Activated B cell treated with CpG ODN at 0.5 μM for 24 hours (primary cell): Measurements from ENCODE around the gene COPS3. TPM values are rescaled to one million over a fixed set of nuclear protein-coding genes. Genes with fewer than 3 reads are reported as not detected.

Source experiments
- ATAC-seq: fragments of 200-7000 bp; cut with Tn5 transposase; one replicate; pipeline ENCODE4 v1.10.0; 2021; ENCODE audit warnings: low read depth, mild to moderate bottlenecking, moderate library complexity
- CTCF ChIA-PET: fragments of 350-600 bp; sonication (Branson Sonifier 250); formaldehyde crosslinking; loops from one replicate; lab custom pipeline; 2021; ENCODE audit warnings: antibody characterized with exemption; lab: Charles Lee
- POLR2A ChIA-PET: fragments of 350-600 bp; sonication (Branson Sonifier 250); formaldehyde crosslinking; loops from one replicate; lab custom pipeline; 2021; ENCODE audit warnings: antibody characterized with exemption; lab: Charles Lee
- DNase-seq: peaks from one replicate; pipeline ENCODE4 v3.0.0; 2022
- H3K27ac Mint-ChIP-seq: one replicate; pipeline ENCODE4 v1.8.0; 2020; ENCODE audit warnings: mixed read lengths
- H3K27me3 Mint-ChIP-seq: one replicate; pipeline ENCODE4 v1.8.0; 2021; ENCODE audit warnings: mixed read lengths
- H3K36me3 Mint-ChIP-seq: one replicate; pipeline ENCODE4 v1.8.0; 2021; ENCODE audit warnings: low read depth, mixed read lengths
- H3K4me1 Mint-ChIP-seq: one replicate; pipeline ENCODE4 v1.8.0; 2021; ENCODE audit warnings: mixed read lengths
- H3K4me3 Mint-ChIP-seq: one replicate; pipeline ENCODE4 v1.8.0; 2020; ENCODE audit warnings: mild to moderate bottlenecking, mixed read lengths
- H3K9me3 Mint-ChIP-seq: one replicate; pipeline ENCODE4 v1.8.0; 2020; ENCODE audit warnings: mixed read lengths
- CTCF ChIP-seq: fragments of 200-600 bp; IDR thresholded peaks from one replicate; pipeline ENCODE4 v1.8.0; 2022; ENCODE audit warnings: antibody characterized with exemption, mild to moderate bottlenecking
- intact Hi-C: fragments of 100-400 bp; cut with micrococcal nuclease; formaldehyde crosslinking; loops from one replicate; pipeline ENCODE4 v1.15.1; 2024
- total RNA-seq: library from RNA; stranded (reverse); gene quantifications from 2 replicates; pipeline ENCODE4 v1.2.3, GENCODE V29; 2022

COPS3 gene
- total RNA-seq, 1 donor from 2014 or later: 73.7 TPM

- no peaks in the 10 kb centered on the region for H3K9me3 Mint-ChIP-seq
- intact Hi-C loops: no loop called here
- no peak overlapping the region for H3K4me3 Mint-ChIP-seq
- H3K4me1 Mint-ChIP-seq: peaks cover 18% of the 10 kb centered on the region
- H3K27ac Mint-ChIP-seq: no peak overlapping the region
- POLR2A ChIA-PET: no interaction called here
- CTCF ChIA-PET: no interaction called here
- H3K36me3 Mint-ChIP-seq: peaks cover 11% of the 10 kb centered on the region
- no peaks in the 10 kb centered on the region for H3K27me3 Mint-ChIP-seq
- ATAC-seq: no peak
- DNase-seq: no peak
- no peak for TF ChIP-seq CTCF
Observed at GRCh38 chr17:17201271-17201670, 79.8 kb downstream of the COPS3 start.

- ATAC-seq (no peak), DNase-seq (no peak)
- POLR2A ChIA-PET: interaction anchor here (0.7 kb wide), 1 partner anchor 22 kb away, joined by 3 read pairs; no protein-coding TSS in a partner anchor
- CTCF ChIA-PET: interaction anchor here (0.8 kb wide), 1 partner anchor 11 kb away, joined by 3 read pairs; no protein-coding TSS in a partner anchor
- H3K4me3 Mint-ChIP-seq: no peak overlapping the region
- H3K27ac Mint-ChIP-seq: no peak overlapping the region
- TF ChIP-seq CTCF: no peak
- H3K4me1 Mint-ChIP-seq: peaks cover 17% of the 10 kb centered on the region
- no peaks in the 10 kb centered on the region for H3K27me3 Mint-ChIP-seq
- H3K9me3 Mint-ChIP-seq: no peaks in the 10 kb centered on the region
- peaks cover 11% of the 10 kb centered on the region for H3K36me3 Mint-ChIP-seq
- intact Hi-C loops: no loop called here
Observed at GRCh38 chr17:17200831-17201230, 80.2 kb downstream of the COPS3 start.

- Mint-ChIP-seq H3K36me3 (peaks cover 10% of the 10 kb centered on the region), H3K9me3 (no peaks in the 10 kb centered on the region), H3K4me1 (peaks cover 12% of the 10 kb centered on the region), H3K27me3 (no peaks in the 10 kb centered on the region), H3K27ac (no peak overlapping the region), H3K4me3 (no peak overlapping the region)
- DNase-seq: no peak
- intact Hi-C loops: no loop called here
- no peak for ATAC-seq
- TF ChIP-seq CTCF: no peak
- CTCF ChIA-PET: interaction anchor here (0.8 kb wide), 1 partner anchor 10 kb away, joined by 3 read pairs; no protein-coding TSS in a partner anchor
- POLR2A ChIA-PET: interaction anchor here (0.7 kb wide), 1 partner anchor 23 kb away, joined by 3 read pairs; no protein-coding TSS in a partner anchor
Observed at GRCh38 chr17:17200311-17200710, 80.7 kb downstream of the COPS3 start.

- H3K27ac Mint-ChIP-seq: no peak overlapping the region
- TF ChIP-seq CTCF: no peak
- intact Hi-C loops: no loop called here
- DNase-seq (no peak), ATAC-seq (no peak)
- no peaks in the 10 kb centered on the region for H3K9me3 Mint-ChIP-seq
- H3K27me3 Mint-ChIP-seq: no peaks in the 10 kb centered on the region
- POLR2A ChIA-PET: interaction anchor here (1.0 kb wide), 1 partner anchor 17 kb away, joined by 3 read pairs; no protein-coding TSS in a partner anchor
- CTCF ChIA-PET: no interaction called here
- H3K36me3 Mint-ChIP-seq: peaks cover 10% of the 10 kb centered on the region
- no peak overlapping the region for H3K4me3 Mint-ChIP-seq
- peaks cover 3% of the 10 kb centered on the region for H3K4me1 Mint-ChIP-seq
Observed at GRCh38 chr17:17198281-17198680, 82.8 kb downstream of the COPS3 start.

GRCh38 chr17:17196776-17197175 is 84.3 kb downstream of the COPS3 start:
- no peaks in the 10 kb centered on the region for H3K9me3 Mint-ChIP-seq
- no peak for DNase-seq
- POLR2A ChIA-PET: interaction anchor here (0.6 kb wide), 1 partner anchor 265 kb away, joined by 3 read pairs; no protein-coding TSS in a partner anchor
- peaks cover 13% of the 10 kb centered on the region for H3K4me1 Mint-ChIP-seq
- H3K4me3 Mint-ChIP-seq: no peak overlapping the region
- peaks cover 2% of the 10 kb centered on the region for H3K36me3 Mint-ChIP-seq
- no peak for ATAC-seq
- CTCF ChIA-PET: no interaction called here
- no peak overlapping the region for H3K27ac Mint-ChIP-seq
- intact Hi-C loops: no loop called here
- no peak for TF ChIP-seq CTCF
- H3K27me3 Mint-ChIP-seq: no peaks in the 10 kb centered on the region

Other genes with a start within 250 kb of the COPS3 start
- 206 and 231 TPM in 2 replicates for gene MPRIP, start 238.8 kb downstream of the COPS3 start, total RNA-seq
- 6.2 and 7.6 TPM in 2 replicates for gene PLD6, start 74.9 kb downstream of the COPS3 start, total RNA-seq
- gene FLCN, start 44.1 kb downstream of the COPS3 start, total RNA-seq: 54.5 and 62.3 TPM in 2 replicates
- 0.71 and 0.93 TPM in 2 replicates for gene NT5M, start 22.1 kb upstream of the COPS3 start, total RNA-seq
- 16.2 and 20.1 TPM in 2 replicates for gene MED9, start 195.8 kb upstream of the COPS3 start, total RNA-seq
- 0.86 and 1.0 TPM in 2 replicates for gene RASD1, start 215.1 kb upstream of the COPS3 start, total RNA-seq